HepG2 (cell line): ENCODE data around the gene JPH4. TPM values are rescaled to one million over a fixed set of nuclear protein-coding genes. Genes with fewer than 3 reads are reported as not detected.

Experiments used
- AGO1 ChIP-seq: fragments of 200-400 bp; formaldehyde crosslinking; IDR thresholded peaks from 2 replicates; pipeline ENCODE4 v1.6.1; 2017; ENCODE audit warnings: mild to moderate bottlenecking, low read depth, low read length, moderate library complexity; ENCODE audit not compliant: poor library complexity, severe bottlenecking
- AGO2 ChIP-seq: fragments of 200-400 bp; formaldehyde crosslinking; optimal IDR thresholded peaks from 2 replicates; pipeline ENCODE3; 2017; ENCODE audit warnings: mild to moderate bottlenecking, low read depth, low read length, moderate library complexity
- CREB3 ChIP-seq: sonication (generic); formaldehyde crosslinking; IDR thresholded peaks from 2 replicates; pipeline ENCODE4 v1.5.0; 2020; ENCODE audit warnings: missing genetic modification reagents
- ELK4 ChIP-seq: sonication (generic); formaldehyde crosslinking; IDR thresholded peaks from 2 replicates; pipeline ENCODE4 v1.9.0; 2021; ENCODE audit warnings: missing genetic modification reagents, borderline replicate concordance
- HOXA3 ChIP-seq: sonication (generic); formaldehyde crosslinking; IDR thresholded peaks from 2 replicates; pipeline ENCODE4 v1.5.0; 2020; ENCODE audit warnings: missing genetic modification reagents
- KLF12 ChIP-seq: sonication (generic); formaldehyde crosslinking; IDR thresholded peaks from 2 replicates; pipeline ENCODE4 v1.4.0; 2020; ENCODE audit warnings: missing genetic modification reagents, borderline replicate concordance
- NKX3-1 ChIP-seq: sonication (generic); formaldehyde crosslinking; IDR thresholded peaks from 2 replicates; pipeline ENCODE4 v1.5.0; 2020; ENCODE audit warnings: missing genetic modification reagents
- PAWR ChIP-seq: sonication (generic); formaldehyde crosslinking; IDR thresholded peaks from 2 replicates; pipeline ENCODE4 v1.4.0; 2020; ENCODE audit warnings: missing genetic modification reagents, mild to moderate bottlenecking, borderline replicate concordance
- PLSCR1 ChIP-seq: sonication (generic); formaldehyde crosslinking; IDR thresholded peaks from 2 replicates; pipeline ENCODE4 v1.5.0; 2020; ENCODE audit warnings: missing genetic modification reagents, mild to moderate bottlenecking, borderline replicate concordance
- REPIN1 ChIP-seq: sonication (generic); formaldehyde crosslinking; IDR thresholded peaks from 2 replicates; pipeline ENCODE4 v1.8.0; 2022; ENCODE audit warnings: missing genetic modification reagents, low read depth, mild to moderate bottlenecking, borderline replicate concordance
- RFXAP ChIP-seq: sonication (generic); formaldehyde crosslinking; IDR thresholded peaks from 2 replicates; pipeline ENCODE4 v1.4.0; 2020; ENCODE audit warnings: missing genetic modification reagents, borderline replicate concordance
- SAFB2 ChIP-seq: sonication (generic); formaldehyde crosslinking; IDR thresholded peaks from 2 replicates; pipeline ENCODE4 v1.5.1; 2020; ENCODE audit warnings: missing genetic modification reagents, low read depth, mild to moderate bottlenecking, borderline replicate concordance
- SALL1 ChIP-seq: sonication (generic); formaldehyde crosslinking; IDR thresholded peaks from 2 replicates; pipeline ENCODE4 v1.8.0; 2022; ENCODE audit warnings: mild to moderate bottlenecking, missing genetic modification reagents
- ZFP36L1 ChIP-seq: sonication (generic); formaldehyde crosslinking; IDR thresholded peaks from 2 replicates; pipeline ENCODE4 v1.8.0; 2022; ENCODE audit warnings: mild to moderate bottlenecking, missing genetic modification reagents, moderate library complexity
- ZFP90 ChIP-seq: sonication (generic); formaldehyde crosslinking; IDR thresholded peaks from 2 replicates; pipeline ENCODE4 v1.8.0; 2022; ENCODE audit warnings: missing genetic modification reagents, mild to moderate bottlenecking, inconsistent platforms, borderline replicate concordance
- ZNF407 ChIP-seq: sonication (generic); formaldehyde crosslinking; IDR thresholded peaks from one replicate; pipeline ENCODE4 v1.5.1; 2020; ENCODE audit warnings: mild to moderate bottlenecking, missing genetic modification reagents; ENCODE audit errors: not compliant biosample characterization
- ZNF530 ChIP-seq: sonication (generic); formaldehyde crosslinking; IDR thresholded peaks from 2 replicates; pipeline ENCODE4 v1.5.0; 2020; ENCODE audit warnings: low read depth, mild to moderate bottlenecking, missing genetic modification reagents
- polyA plus RNA-seq, 8 experiments: library from polyadenylated mRNA; depleted of rRNA in 3 of 8; stranded (reverse) in 7 of 8; unstranded in 1 of 8; fragments of >200 nt; fragmentation: Illumina TruSeq in 4 of 8; extraction: Trizol in 4 of 8; gene quantifications; 2 replicates each; pipeline versions ENCODE4 v1.2.1 to v1.2.3, GENCODE V29; 2011 to 2016; ENCODE audit warnings: low read depth in 4 of 8, missing spikeins in 1 of 8, mixed read lengths in 1 of 8; ENCODE audit not compliant: insufficient read depth in 1 of 8
- total RNA-seq, 5 experiments: library from RNA; depleted of rRNA; stranded (reverse); fragments of >200 nt; fragmentation: Illumina TruSeq; extraction: Trizol; gene quantifications; 2 replicates each; pipeline ENCODE4 v1.2.3, GENCODE V29; 2016; ENCODE audit warnings: low read depth in 1 of 5

Gene JPH4
- total and polyA plus RNA-seq, 2 of the 13 experiments (the other 11 are each of a cell fraction or from before 2014, with no cell fraction given) = 0.08 to 0.22 TPM

- TF ChIP-seq CREB3 = peak; percentile 82
- peak; percentile 91 for TF ChIP-seq AGO1
- TF ChIP-seq AGO2 = peak; percentile 97
- peak; percentile 99 for TF ChIP-seq HOXA3 (CRISPR knock-in tag)
- TF ChIP-seq SALL1 = peak; percentile 97
- peak; percentile 97; the same call in 1 of the 2 replicates for TF ChIP-seq KLF12 (CRISPR knock-in tag)
- TF ChIP-seq PAWR (CRISPR knock-in tag) = peak; percentile 99; the same call in 1 of the 2 replicates
- peak; percentile 91; the same call in 1 of the 2 replicates for TF ChIP-seq ELK4 (CRISPR knock-in tag)
- peak; percentile 98 for TF ChIP-seq ZFP90 (CRISPR knock-in tag)
- TF ChIP-seq SAFB2 (CRISPR knock-in tag) = peak; percentile 99
- peak; percentile 99 for TF ChIP-seq ZNF407 (CRISPR knock-in tag)
- TF ChIP-seq NKX3-1 = peak; percentile 96
- no peak for TF ChIP-seq ZNF530 (CRISPR knock-in tag)
- TF ChIP-seq RFXAP (CRISPR knock-in tag) = peak; percentile 96
- TF ChIP-seq REPIN1 (CRISPR knock-in tag) = peak; percentile 100
- TF ChIP-seq ZFP36L1 = 0 out of 2 replicates have a peak, but pooled peaks have one; percentile 73
- TF ChIP-seq PLSCR1 (CRISPR knock-in tag) = peak; percentile 95; the same call in 1 of the 2 replicates
These were observed 22.5 kb downstream of the JPH4 start, which contains the start of gene THTPA (continued) for GRCh38 chr14:23555882-23556699.
